Measurements from ENCODE around the gene MUC20.
"Not testable (repeated sequence)": the region's sequence is repeated elsewhere in the genome, so short reads cannot be mapped to it uniquely, and the experiment has no call there.

MUC20 gene

GRCh38 chr3:195710126-195710905 is 10.5 kb upstream of the MUC20 start:
- DNase-seq (ENCODE audit: low read depth in 4 of 4, low spot score in 1 of 4), result not testable (repeated sequence)

GRCh38 chr3:195711091-195711812 is 9.5 kb upstream of the MUC20 start:
- DNase-seq (ENCODE audit: low read depth in 4 of 4, low spot score in 1 of 4), result not testable (repeated sequence)

DNA sequence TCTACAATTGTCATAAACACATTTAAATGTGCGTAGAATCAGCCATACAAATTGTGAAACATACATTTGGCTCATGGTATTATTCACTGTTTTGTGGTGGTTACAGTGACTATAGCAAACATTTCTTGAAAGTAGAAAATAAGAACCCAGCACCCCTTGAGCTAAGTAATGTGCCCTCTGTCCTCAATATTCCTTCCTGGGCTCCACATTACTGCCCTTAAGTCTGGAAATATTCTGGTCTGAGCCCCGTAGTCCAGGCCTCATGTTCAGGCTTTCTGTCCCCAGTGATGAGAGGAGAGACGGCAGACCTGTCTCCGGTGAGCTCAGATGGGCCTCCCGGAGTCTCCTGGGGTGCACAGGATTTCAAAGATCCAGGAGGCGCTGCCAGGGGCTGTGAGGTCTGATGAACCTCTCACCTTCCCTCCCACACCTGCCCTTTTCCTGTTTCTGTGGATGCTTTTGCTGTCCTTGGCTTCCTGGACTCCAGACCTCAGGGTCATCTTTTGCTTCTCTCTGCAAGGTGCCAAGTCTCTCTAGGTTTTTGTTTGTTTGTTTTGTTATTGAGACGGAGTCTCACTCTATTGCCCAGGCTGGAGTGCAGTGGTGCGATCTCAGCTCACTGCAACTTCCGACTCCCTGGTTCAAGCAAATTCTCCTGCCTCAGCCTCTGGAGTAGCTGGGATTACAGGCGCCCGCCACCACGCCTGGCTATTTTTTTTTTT is 8.8 kb upstream of the MUC20 start:
- no peak for DNase-seq (ENCODE audit: low read depth in 4 of 4, low spot score in 1 of 4)

- DNase-seq (ENCODE audit: low read depth in 4 of 4, low spot score in 1 of 4), result not testable (repeated sequence)
Measured at GRCh38 chr3:195712535-195712910, 8.3 kb upstream of the MUC20 start.

DNA sequence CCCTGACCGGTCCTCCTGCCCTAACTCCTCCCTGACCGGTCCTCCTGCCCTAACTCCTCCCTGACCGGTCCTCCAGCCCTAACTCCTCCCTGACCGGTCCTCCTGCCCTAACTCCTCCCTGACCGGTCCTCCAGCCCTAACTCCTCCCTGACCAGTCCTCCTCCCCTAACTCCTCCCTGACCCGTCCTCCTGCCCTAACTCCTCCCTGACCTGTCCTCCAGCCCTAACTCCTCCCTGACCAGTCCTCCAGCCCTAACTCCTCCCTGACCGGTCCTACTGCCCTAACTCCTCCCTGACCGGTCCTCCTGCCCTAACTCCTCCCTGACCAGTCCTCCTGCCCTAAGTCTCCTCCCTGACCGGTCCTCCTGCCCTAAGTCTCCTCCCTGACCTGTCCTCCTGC is 7.6 kb upstream of the MUC20 start:
- DNase-seq (ENCODE audit: low read depth in 4 of 4, low spot score in 1 of 4), result not testable (repeated sequence)

- DNase-seq (ENCODE audit: low read depth in 4 of 4, low spot score in 1 of 4), result no peak
Measured at GRCh38 chr3:195714380-195715011, 6.3 kb upstream of the MUC20 start.

- DNase-seq (ENCODE audit: low read depth in 4 of 4, low spot score in 1 of 4), result no peak
Measured at GRCh38 chr3:195715134-195715533, 5.6 kb upstream of the MUC20 start.

- peak in 1 of 4 experiments; percentile 42 for DNase-seq (ENCODE audit: low read depth in 4 of 4, low spot score in 1 of 4)
Measured at GRCh38 chr3:195715583-195716266, 5.1 kb upstream of the MUC20 start.

DNA sequence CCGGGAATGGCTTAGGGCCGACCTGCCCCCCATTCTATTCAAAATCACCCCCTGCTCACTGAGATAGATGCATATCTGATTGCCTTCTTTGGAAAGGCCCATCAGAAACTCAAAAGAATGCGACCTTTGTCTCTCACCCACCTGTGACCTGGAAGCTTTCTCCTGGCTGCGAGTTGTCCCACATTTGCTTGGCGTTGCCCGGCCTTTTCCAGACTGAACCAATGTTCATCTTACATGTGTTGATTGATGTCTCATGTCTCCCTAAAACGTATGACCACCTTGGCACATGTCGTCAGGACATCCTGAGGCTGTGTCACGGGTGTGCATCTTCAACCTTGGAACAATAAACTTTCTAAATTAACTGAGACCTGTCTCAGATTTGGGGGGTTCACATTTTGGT is 3.4 kb upstream of the MUC20 start:
- no peak for DNase-seq (ENCODE audit: low read depth in 4 of 4, low spot score in 1 of 4)

DNA sequence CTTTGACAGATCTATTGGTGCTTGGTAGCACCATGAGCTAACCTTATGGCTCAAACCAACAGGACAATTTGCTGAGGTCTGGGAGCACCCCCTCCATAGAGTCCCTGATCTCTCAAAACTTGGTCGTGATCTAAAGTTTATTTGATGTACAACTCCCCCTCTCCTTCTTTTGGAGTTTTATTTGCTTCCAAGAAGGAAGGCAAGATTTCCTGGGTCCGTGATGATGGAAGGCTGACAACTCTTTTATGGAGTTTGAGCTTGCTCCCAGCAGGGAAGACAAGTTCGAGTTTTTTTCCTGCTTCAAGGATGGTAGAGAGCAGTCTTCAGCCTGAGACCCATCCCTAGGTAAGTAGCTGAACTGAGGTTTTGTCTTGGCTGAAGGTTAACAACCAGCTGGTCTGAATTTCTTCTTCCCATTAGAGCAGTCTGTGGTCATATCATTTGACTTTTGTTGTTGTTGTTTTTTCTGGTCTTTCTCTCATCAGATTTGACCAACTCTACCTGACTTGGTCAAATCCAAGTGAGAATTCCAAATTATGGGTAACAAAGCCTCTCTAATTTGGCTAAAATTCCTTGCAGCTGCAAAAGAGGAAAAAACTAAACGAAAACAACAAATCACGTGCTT is 2.8 kb upstream of the MUC20 start:
- DNase-seq (ENCODE audit: low read depth in 4 of 4, low spot score in 1 of 4), result no peak

GRCh38 chr3:195718477-195718984 is 2.2 kb upstream of the MUC20 start:
- no peak for DNase-seq (ENCODE audit: low read depth in 4 of 4, low spot score in 1 of 4)

- not testable (repeated sequence) for DNase-seq (ENCODE audit: low read depth in 4 of 4, low spot score in 1 of 4)
Measured at GRCh38 chr3:195719514-195720254, 1.1 kb upstream of the MUC20 start.

- DNase-seq (ENCODE audit: low read depth in 4 of 4, low spot score in 1 of 4), result not testable (repeated sequence)
Measured at GRCh38 chr3:195722139-195722995, 1.6 kb downstream of the MUC20 start.

DNA sequence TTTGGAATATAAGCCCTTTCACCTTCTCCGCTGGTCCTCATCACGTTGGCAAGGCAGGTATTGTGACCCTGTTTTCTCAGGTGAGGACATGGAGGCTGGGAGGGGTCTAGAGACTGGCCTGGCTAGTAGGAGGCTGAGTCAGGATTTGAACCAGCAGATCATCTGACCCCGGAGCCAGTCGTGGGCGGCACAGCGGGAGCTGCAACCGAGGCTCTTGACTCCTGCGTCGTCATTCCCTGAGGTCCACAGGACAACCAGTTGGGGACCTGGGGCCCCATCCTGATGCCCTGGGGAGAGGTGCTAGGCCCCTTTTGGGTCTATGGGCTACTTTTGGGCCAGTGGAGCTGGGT is 2.2 kb downstream of the MUC20 start:
- DNase-seq (ENCODE audit: low read depth in 4 of 4, low spot score in 1 of 4), result not testable (repeated sequence)

GRCh38 chr3:195724363-195724762 is 3.6 kb downstream of the MUC20 start:
- DNase-seq (ENCODE audit: low read depth in 4 of 4, low spot score in 1 of 4), result not testable (repeated sequence)

DNA sequence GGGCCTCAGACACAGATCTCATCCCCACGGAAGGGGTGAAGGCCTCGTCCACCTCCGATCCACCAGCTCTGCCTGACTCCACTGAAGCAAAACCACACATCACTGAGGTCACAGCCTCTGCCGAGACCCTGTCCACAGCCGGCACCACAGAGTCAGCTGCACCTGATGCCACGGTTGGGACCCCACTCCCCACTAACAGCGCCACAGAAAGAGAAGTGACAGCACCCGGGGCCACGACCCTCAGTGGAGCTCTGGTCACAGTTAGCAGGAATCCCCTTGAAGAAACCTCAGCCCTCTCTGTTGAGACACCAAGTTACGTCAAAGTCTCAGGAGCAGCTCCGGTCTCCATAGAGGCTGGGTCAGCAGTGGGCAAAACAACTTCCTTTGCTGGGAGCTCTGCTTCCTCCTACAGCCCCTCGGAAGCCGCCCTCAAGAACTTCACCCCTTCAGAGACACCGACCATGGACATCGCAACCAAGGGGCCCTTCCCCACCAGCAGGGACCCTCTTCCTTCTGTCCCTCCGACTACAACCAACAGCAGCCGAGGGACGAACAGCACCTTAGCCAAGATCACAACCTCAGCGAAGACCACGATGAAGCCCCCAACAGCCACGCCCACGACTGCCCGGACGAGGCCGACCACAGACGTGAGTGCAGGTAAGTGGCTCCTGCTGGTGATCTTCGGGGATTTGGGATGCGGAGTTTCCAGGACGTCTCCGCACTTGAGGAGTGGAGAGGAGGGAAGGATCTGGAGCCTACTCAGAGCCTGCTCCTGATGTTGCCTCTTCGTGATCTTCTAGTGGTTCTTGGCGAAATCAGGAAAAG is 5.3 kb downstream of the MUC20 start:
- DNase-seq (ENCODE audit: low read depth in 4 of 4, low spot score in 1 of 4), result not testable (repeated sequence)

DNA sequence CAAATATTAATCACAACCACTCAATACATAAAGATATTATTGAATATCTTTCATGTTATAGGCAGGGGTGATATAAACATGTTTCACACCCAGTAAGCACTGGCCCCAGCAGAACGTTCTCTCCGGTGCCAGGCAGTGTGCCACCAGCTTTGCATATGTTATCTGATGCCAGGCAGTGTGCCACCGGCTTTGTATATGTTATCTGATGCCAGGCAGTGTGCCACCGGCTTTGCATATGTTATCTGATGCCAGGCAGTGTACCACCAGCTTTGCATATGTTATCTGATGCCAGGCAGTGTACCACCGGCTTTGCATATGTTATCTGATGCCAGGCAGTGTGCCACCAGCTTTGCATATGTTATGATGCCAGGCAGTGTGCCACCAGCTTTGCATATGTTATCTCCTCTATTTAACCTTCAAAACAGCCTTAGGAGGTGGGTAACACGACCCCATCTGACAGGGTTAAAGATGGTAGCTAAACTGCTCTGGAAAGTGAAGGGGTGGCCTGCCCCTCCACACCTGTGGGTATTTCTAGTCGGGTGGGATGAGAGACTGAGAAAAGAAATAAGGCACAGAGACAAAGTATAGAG is 6.9 kb downstream of the MUC20 start:
- no peak for DNase-seq (ENCODE audit: low read depth in 4 of 4, low spot score in 1 of 4)
